ENCODE measurements around the gene CCDC136.

CCDC136 gene

DNA sequence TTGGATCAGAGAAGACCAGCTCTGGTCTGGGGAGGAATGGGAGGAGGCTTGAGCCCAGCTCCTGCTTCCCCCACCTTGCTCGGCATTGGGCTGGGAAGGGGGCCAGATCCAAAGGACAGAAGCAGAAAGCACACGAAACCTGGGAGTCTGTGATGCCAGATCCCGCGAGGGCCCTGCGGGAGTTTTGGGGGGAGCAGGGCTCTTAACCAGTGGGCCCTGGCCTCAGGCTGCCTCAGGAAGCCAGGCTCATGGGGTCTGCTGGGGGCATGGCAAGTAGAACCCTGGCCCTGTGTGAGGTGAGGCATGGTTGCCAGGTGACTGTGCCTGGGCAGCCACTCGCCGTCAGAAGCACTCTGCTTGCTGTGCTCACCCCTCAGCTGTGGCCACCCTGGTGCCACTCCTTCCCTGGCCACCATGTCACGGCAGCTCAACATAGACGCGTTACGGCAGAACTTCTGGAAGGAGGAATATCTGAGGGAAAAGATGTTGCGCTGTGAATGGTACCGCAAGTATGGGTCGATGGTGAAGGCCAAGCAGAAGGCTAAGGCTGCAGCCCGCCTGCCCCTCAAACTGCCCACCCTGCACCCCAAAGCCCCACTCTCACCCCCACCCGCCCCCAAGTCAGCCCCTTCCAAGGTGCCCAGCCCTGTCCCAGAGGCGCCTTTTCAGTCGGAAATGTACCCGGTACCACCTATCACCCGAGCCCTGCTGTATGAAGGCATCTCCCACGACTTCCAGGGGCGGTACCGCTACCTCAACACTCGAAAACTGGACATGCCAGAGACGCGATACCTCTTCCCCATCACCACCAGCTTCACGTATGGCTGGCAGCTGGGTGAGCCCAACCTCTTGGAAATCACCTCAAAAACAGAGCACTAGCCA is 74.5 kb downstream of the CCDC136 start:
- DNase-seq = no peak

GRCh38 chr7:128867241-128867640 is 75.5 kb downstream of the CCDC136 start:
- DNase-seq = no peak

- no peak for DNase-seq
Measured at GRCh38 chr7:128867842-128868623, 76.3 kb downstream of the CCDC136 start.

DNA sequence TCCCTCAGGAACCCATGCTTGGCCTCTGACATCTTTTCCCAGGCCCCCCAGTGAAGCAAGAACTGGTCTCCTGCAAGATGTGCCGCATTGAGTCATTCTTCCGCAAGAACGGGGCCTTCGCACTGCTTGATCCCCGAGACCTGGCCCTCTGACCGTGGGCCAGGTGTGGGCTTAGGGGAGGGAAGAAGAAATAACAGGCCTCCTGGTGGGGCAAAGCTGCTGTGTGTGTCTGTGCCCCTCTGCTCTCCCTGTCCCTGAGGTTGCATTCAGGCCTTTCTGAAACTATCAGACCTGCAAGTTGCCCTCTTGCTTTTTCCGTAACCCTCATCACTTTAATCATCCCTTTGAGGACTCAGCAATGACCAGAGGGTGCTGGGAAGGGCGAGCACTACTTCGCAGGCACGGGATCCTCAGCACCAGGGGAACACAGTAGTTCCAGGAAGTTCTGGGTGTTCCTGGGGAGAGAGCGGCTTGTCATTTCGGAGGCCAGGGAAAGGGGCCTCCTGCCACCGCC is 76.9 kb downstream of the CCDC136 start:
- DNase-seq = no peak

DNA sequence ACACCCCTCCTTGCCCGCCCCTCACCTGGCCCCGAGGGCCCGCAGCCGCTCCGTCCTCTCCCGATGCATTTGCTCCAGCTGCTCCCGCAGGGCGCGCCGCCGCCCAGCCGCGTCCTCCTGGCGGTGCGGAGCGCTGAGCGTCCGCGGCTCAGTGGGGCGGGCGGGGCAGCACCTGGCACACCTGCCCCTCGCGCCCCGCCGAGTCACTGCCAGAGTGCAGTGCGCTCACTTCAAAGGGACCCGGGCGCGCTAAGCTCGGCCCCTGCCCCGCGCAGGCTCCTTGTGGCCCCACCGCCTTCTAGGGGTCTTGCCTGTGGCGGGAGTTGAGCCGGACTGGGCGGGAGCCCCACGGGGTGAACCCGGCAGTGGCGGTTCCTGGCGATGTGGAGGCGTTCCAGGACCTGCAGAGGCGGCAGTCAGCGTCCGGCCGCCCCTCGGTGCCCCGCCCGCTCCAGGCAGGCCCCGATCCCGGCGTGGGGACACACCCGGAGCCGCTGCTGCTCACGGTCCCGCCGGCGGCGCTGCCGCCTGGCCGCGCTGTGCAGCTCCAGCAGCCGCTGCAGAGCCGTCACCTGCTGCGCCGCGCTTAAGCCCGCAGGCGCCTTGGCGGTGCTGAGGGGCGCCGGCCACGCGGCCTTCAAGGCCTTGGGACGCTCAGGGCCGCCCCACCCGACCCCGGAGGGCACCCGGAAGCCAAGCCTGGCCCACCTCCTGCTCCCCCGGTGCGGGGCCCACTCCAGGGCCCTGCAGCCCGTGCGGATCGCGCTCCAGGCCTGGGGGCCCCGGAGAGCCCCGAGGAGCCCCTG is 77.6 kb downstream of the CCDC136 start:
- no peak for DNase-seq

DNA sequence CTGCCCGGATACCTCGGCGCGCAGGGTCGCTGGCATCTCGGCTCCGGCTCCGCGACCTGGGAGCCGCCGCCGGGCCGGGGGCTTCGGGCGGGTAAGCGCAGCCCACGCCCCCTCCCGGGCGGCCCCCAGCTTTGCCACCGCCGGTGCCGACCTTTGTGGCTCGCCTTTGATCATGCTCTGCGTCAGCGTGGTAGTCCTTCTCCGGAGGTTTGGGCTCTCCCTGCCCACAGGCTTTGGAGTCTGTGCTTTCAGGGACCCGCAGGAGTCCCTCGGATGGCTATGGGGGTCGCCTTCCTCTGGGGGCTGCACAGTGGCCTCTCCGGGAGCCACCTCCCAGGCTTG is 78.1 kb downstream of the CCDC136 start:
- DNase-seq = no peak

- no peak for DNase-seq
Measured at GRCh38 chr7:128871050-128871449, 79.3 kb downstream of the CCDC136 start.
